ENCODE data around the gene CBS. TPM values are rescaled to one million over a fixed set of nuclear protein-coding genes. Genes with fewer than 3 reads are reported as not detected.
"Not testable (repeated sequence)": the region's sequence is repeated elsewhere in the genome, so short reads cannot be mapped to it uniquely, and the experiment has no call there.

Gene CBS
- total RNA-seq (1 to 10 TPM; 3.7 to 5.5 TPM), polyA plus RNA-seq (not detected)

DNA sequence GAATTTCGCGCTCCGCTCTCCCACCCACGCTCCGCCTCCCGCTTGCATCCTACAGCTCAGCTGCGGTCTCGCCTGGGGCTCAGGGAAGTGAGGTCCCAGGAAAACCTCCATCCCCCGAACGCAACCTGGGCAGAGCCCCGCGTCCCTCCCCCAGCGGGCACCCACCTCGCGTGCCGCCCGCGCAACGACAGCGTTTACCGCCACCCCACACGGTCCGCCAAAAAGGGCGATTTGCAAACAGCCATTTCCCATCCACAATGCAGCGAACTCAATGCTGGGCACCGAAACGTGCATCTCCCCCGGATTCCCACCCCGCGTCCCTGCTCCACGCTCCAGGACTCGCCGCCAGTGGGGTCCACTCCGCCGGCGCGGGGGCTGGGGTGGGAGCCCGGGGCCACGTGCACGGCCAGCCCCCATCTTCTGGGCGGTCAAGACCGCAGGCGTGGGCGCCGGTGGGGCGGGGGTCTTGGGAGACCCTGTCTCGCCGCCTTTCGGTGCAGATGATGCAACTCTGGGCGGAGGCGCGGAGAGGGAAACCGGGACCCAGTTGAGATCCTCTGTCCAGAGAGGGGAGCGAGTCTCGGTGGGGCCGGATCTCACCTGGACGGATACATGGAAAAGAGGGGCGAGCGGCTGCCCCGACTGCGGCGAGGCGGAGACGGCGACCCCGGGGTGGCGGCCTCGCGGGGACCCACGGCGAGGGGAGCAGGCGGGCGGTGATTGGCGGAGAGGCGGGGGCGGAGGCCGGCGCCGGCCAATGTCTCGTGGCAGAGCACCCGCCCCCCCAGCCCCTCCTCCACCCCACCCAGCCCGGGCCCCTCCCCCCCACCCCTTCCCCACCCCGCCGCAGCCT is at the start of gene CBS:
Gene CBS (minus strand): TSS at position 666 of the 853 bp plus-strand sequence. CDS start 3,642 bp downstream, outside the sequence.
- CTCF ChIA-PET; H3K4me1 Mint-ChIP-seq; H3K9me3 Mint-ChIP-seq; H3K9me3 ChIP-seq (ENCODE audit: low read length); H3K36me3 ChIP-seq (ENCODE audit: insufficient read depth, low read length); H3K36me3 Mint-ChIP-seq; DNase-seq; H3K27me3 ChIP-seq (ENCODE audit: insufficient read depth, low read length, poor library complexity, severe bottlenecking); H3K4me1 ChIP-seq (ENCODE audit: insufficient read depth, low read length); H3K27ac ChIP-seq (ENCODE audit: low read depth, low read length); H3K4me3 Mint-ChIP-seq; H3K4me3 ChIP-seq (ENCODE audit: low read length); H3K27ac Mint-ChIP-seq; H3K27me3 Mint-ChIP-seq; POLR2A ChIA-PET: not testable (repeated sequence)

- H3K4me1 Mint-ChIP-seq; H3K36me3 ChIP-seq (ENCODE audit: insufficient read depth, low read length); POLR2A ChIA-PET; H3K27me3 ChIP-seq (ENCODE audit: insufficient read depth, low read length, poor library complexity, severe bottlenecking); CTCF ChIA-PET; H3K9me3 Mint-ChIP-seq; H3K36me3 Mint-ChIP-seq; DNase-seq; H3K27ac ChIP-seq (ENCODE audit: low read depth, low read length); H3K4me3 ChIP-seq (ENCODE audit: low read length); H3K4me1 ChIP-seq (ENCODE audit: insufficient read depth, low read length); H3K27me3 Mint-ChIP-seq; H3K4me3 Mint-ChIP-seq; H3K27ac Mint-ChIP-seq; H3K9me3 ChIP-seq (ENCODE audit: low read length): not testable (repeated sequence)
Observed at GRCh38 chr21:43115956-43116355, 40.3 kb upstream of the CBS start.

GRCh38 chr21:43114483-43114882 is 38.8 kb upstream of the CBS start:
- H3K27ac ChIP-seq (ENCODE audit: low read depth, low read length); CTCF ChIA-PET; H3K27me3 ChIP-seq (ENCODE audit: insufficient read depth, low read length, poor library complexity, severe bottlenecking); H3K36me3 ChIP-seq (ENCODE audit: insufficient read depth, low read length); H3K27me3 Mint-ChIP-seq; H3K4me1 ChIP-seq (ENCODE audit: insufficient read depth, low read length); DNase-seq; H3K36me3 Mint-ChIP-seq; POLR2A ChIA-PET; H3K4me3 Mint-ChIP-seq; H3K27ac Mint-ChIP-seq; H3K9me3 ChIP-seq (ENCODE audit: low read length); H3K9me3 Mint-ChIP-seq; H3K4me3 ChIP-seq (ENCODE audit: low read length); H3K4me1 Mint-ChIP-seq: not testable (repeated sequence)

GRCh38 chr21:43109006-43109405 is 33.4 kb upstream of the CBS start:
- H3K9me3 ChIP-seq (ENCODE audit: low read length); H3K27ac ChIP-seq (ENCODE audit: low read depth, low read length); H3K4me1 Mint-ChIP-seq; H3K4me3 Mint-ChIP-seq; H3K36me3 Mint-ChIP-seq; H3K27ac Mint-ChIP-seq; H3K27me3 Mint-ChIP-seq; DNase-seq; POLR2A ChIA-PET; H3K9me3 Mint-ChIP-seq; H3K36me3 ChIP-seq (ENCODE audit: insufficient read depth, low read length); H3K27me3 ChIP-seq (ENCODE audit: insufficient read depth, low read length, poor library complexity, severe bottlenecking); H3K4me3 ChIP-seq (ENCODE audit: low read length); H3K4me1 ChIP-seq (ENCODE audit: insufficient read depth, low read length); CTCF ChIA-PET: not testable (repeated sequence)

- H3K4me3 ChIP-seq (ENCODE audit: low read length); H3K36me3 ChIP-seq (ENCODE audit: insufficient read depth, low read length); CTCF ChIA-PET; H3K27ac Mint-ChIP-seq; H3K4me1 Mint-ChIP-seq; H3K27ac ChIP-seq (ENCODE audit: low read depth, low read length); H3K27me3 Mint-ChIP-seq; H3K9me3 ChIP-seq (ENCODE audit: low read length); H3K27me3 ChIP-seq (ENCODE audit: insufficient read depth, low read length, poor library complexity, severe bottlenecking); DNase-seq; H3K4me1 ChIP-seq (ENCODE audit: insufficient read depth, low read length); POLR2A ChIA-PET; H3K36me3 Mint-ChIP-seq; H3K4me3 Mint-ChIP-seq; H3K9me3 Mint-ChIP-seq: not testable (repeated sequence)
Observed at GRCh38 chr21:43108177-43108576, 32.5 kb upstream of the CBS start.

GRCh38 chr21:43107794-43108137 is 32.1 kb upstream of the CBS start:
- H3K27ac Mint-ChIP-seq; H3K36me3 Mint-ChIP-seq; H3K9me3 Mint-ChIP-seq; H3K27me3 Mint-ChIP-seq; H3K4me1 Mint-ChIP-seq; H3K4me3 Mint-ChIP-seq; CTCF ChIA-PET; H3K4me3 ChIP-seq (ENCODE audit: low read length); POLR2A ChIA-PET; H3K9me3 ChIP-seq (ENCODE audit: low read length); H3K36me3 ChIP-seq (ENCODE audit: insufficient read depth, low read length); H3K4me1 ChIP-seq (ENCODE audit: insufficient read depth, low read length); DNase-seq; H3K27ac ChIP-seq (ENCODE audit: low read depth, low read length); H3K27me3 ChIP-seq (ENCODE audit: insufficient read depth, low read length, poor library complexity, severe bottlenecking): not testable (repeated sequence)

- POLR2A ChIA-PET = not testable (repeated sequence)
Observed at GRCh38 chr21:43106965-43107793, 31.5 kb upstream of the CBS start, which contains the start of gene U2AF1. Gene U2AF1 (minus strand): TSS chr21:43107570. CDS start chr21:43107494, 76 bp downstream.

GRCh38 chr21:43104642-43105041 is 29.0 kb upstream of the CBS start:
- H3K36me3 ChIP-seq (ENCODE audit: insufficient read depth, low read length); DNase-seq; H3K27me3 Mint-ChIP-seq; POLR2A ChIA-PET; H3K9me3 ChIP-seq (ENCODE audit: low read length); H3K9me3 Mint-ChIP-seq; H3K4me1 Mint-ChIP-seq; H3K27ac Mint-ChIP-seq; H3K27ac ChIP-seq (ENCODE audit: low read depth, low read length); H3K4me1 ChIP-seq (ENCODE audit: insufficient read depth, low read length); H3K4me3 ChIP-seq (ENCODE audit: low read length); H3K4me3 Mint-ChIP-seq; H3K27me3 ChIP-seq (ENCODE audit: insufficient read depth, low read length, poor library complexity, severe bottlenecking); H3K36me3 Mint-ChIP-seq; CTCF ChIA-PET: not testable (repeated sequence)

More at GRCh38 chr21:43106965-43107793, 31.5 kb upstream of the CBS start, which contains the start of gene U2AF1:
- H3K27ac Mint-ChIP-seq; H3K9me3 Mint-ChIP-seq; H3K27me3 Mint-ChIP-seq; H3K4me3 ChIP-seq (ENCODE audit: low read length); H3K9me3 ChIP-seq (ENCODE audit: low read length); H3K27ac ChIP-seq (ENCODE audit: low read depth, low read length); H3K4me1 ChIP-seq (ENCODE audit: insufficient read depth, low read length); H3K36me3 Mint-ChIP-seq; CTCF ChIA-PET; H3K36me3 ChIP-seq (ENCODE audit: insufficient read depth, low read length); H3K27me3 ChIP-seq (ENCODE audit: insufficient read depth, low read length, poor library complexity, severe bottlenecking); H3K4me1 Mint-ChIP-seq: not testable (repeated sequence)
- H3K4me3 Mint-ChIP-seq = peak within 1 kb of the TSS in 3 of 7 donors; percentile 22 to 64 (median 32)
- peak in 3 of 5 donors; percentile 55 to 75 (median 65) for DNase-seq
